Stimulated activated CD8-positive, alpha-beta memory T cell treated with anti-CD3 and anti-CD28 coated beads, Interleukin-2, amount 100 ng/mL, for 1 hour (primary cell): ENCODE data around the gene LCE6A.

ENCODE experiments used
- DNase-seq, 2 donors: peaks; one replicate each; pipeline ENCODE4 v3.0.0-alpha.2; 2020; ENCODE audit warnings: low read depth in 2 of 2

LCE6A gene, protein sequence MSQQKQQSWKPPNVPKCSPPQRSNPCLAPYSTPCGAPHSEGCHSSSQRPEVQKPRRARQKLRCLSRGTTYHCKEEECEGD

GRCh38 chr1:152842556-152842955 is at the start of gene LCE6A:
LCE6A (plus strand) TSS chr1:152842856; CDS start chr1:152843521, 665 bp downstream.
- no peak for DNase-seq

DNA sequence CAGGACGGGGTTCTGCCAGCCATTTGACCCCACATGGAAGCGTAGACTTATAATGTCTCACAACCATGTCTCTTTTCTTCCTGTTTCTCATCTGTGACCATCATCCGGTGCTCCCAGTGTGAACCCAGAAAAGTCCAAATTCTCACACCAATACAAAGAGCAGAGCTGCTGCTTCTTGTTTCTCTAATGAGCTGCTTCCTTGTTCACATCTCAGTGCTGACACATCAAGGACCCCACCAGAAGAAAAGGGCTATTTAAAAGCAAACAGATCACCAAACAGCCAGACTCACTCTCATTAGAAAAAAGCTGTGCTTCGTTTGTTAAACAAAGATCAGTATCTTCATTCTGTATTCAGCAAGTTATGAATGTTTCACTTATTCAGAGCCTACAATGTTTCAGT is 47.0 kb upstream of the LCE6A start:
- DNase-seq: no peak

DNA sequence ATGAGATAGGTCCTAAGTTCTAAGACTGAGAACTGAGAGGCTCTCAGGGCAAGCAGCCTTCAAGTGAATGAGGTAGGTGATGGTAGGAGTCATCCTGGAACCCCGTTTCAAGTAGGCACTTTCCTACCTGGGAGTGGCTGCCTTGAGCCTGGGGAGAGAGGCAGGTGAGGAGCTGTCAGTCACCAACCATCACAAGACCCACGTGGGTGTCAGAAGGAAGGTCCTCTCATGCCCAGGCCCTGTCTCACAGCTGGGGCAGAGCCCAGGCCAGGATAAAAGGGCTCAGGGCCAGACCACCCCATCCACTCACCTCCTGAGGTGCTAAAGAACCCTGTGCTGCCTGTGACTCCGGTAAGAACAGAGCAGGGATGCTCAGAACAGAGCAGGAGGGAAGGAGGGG is 46.2 kb upstream of the LCE6A start, which contains the start of gene LCE1D:
LCE1D (plus strand) TSS at position 301 of the 400 bp plus-strand sequence. CDS start 1,074 bp downstream, outside the sequence.
- DNase-seq: no peak

DNA sequence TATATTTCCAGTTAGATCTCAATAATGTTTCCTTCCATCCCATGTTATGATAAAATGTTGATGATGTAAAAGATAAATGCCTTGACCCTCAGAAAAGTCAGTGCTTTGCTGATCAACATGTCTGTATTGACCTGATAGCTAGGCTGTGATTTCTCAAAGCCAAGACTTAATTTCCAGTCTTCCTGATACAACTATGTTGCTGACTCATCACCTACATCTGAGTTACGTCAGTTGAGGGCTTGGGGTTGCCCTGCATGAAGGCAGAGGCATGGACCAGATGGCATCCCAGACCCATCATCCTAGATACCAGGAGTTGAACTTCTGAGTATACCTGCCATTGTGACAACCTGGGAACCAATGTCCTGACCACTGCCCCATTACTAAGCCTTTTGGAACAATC is 41.3 kb upstream of the LCE6A start:
- DNase-seq: no peak

- DNase-seq: no peak
These were observed 36.1 kb upstream of the LCE6A start, which contains the start of gene LCE1C for GRCh38 chr1:152806576-152806975. LCE1C (minus strand) TSS chr1:152806651; CDS start chr1:152805478, 1,173 bp downstream.

GRCh38 chr1:152811050-152811449 is 31.6 kb upstream of the LCE6A start:
- no peak for DNase-seq

DNA sequence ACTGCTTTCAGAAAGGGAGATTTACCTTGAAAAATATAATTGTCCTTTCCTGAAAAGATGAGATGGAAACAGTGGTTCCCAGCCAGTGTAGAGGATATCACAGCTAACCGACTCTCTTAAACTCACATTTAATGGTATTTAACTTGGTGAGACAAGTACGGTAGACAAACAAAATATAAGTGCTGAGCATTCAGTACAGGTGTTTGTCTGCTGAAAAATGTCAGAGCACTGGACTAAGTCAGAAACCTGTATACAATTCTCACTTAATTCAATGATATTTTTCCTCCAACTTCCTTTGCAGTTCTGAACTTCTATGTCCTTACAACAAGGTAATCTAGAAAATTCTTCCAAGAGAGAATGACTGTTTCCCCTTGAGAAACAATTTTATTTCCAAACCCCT is 31.0 kb upstream of the LCE6A start, which contains the start of gene LCE1B:
LCE1B (plus strand) TSS at position 301 of the 400 bp plus-strand sequence. CDS start 476 bp downstream, outside the sequence.
- no peak for DNase-seq

GRCh38 chr1:152817309-152817708 is 25.3 kb upstream of the LCE6A start:
- no peak for DNase-seq

DNA sequence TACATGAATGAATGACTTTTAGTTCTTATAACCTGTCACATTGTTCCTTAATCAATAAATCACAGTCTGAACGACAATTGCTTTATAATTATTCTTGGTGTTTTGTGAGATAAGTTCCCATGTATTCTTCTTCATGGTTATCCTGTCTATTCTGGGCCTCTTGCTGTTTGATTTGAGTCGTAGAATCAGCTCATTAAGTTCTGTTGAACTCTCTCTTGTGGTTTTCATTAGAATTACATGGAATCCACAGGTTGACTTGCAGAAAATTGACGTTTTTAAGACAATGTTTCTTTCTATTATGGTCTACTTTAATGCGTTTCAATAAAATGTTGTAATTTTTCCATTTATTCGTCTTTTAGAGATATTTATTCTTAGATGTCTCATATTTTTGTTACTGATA is 19.4 kb upstream of the LCE6A start:
- no peak for DNase-seq

DNA sequence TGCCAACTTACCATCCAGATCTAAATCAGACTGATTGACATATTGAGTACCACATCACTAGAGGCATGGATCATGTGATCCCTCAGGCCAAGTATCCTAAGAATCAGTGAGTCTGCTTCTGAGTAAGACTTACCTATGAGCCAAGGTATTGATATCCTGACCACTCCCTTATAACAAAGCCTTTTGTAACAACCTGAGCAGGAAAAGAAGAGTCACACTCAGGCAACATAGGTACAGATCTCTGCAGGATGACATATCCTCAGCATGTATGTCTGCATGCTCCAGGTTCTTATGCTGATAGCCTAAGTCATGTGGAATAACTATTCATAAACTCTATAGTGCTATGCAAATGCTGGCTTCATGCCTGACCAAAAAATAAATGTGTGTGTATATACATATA is 17.7 kb upstream of the LCE6A start:
- DNase-seq: no peak

- DNase-seq: no peak
These were observed 15.5 kb upstream of the LCE6A start, which contains the start of gene LCE1A for GRCh38 chr1:152827173-152827572. LCE1A (plus strand) TSS chr1:152827473; CDS start chr1:152827473, 0 bp downstream.

GRCh38 chr1:152836870-152837269 is 5.8 kb upstream of the LCE6A start:
- DNase-seq: no peak

DNA sequence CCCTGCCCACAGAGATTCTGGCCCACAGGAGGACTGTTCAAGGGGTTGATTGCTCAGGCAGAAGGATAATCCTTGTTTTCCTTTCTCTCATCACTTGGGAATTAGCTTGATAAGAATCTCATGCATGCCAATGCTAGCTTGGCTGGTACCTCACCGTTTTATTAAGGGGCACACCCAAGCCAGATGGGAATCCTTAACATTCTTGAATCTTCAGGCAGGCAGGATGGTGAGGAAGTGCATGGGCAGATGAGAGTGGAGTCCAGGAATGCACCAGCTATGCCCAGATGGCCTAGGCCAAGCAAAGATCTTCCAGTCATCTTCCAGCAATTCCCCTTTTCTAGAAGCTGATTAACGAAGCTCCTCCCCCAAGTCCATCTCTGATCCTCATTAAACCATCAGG is 13.0 kb downstream of the LCE6A start:
- no peak for DNase-seq

- DNase-seq: no peak
These were observed 15.4 kb downstream of the LCE6A start for GRCh38 chr1:152858062-152858461.

DNA sequence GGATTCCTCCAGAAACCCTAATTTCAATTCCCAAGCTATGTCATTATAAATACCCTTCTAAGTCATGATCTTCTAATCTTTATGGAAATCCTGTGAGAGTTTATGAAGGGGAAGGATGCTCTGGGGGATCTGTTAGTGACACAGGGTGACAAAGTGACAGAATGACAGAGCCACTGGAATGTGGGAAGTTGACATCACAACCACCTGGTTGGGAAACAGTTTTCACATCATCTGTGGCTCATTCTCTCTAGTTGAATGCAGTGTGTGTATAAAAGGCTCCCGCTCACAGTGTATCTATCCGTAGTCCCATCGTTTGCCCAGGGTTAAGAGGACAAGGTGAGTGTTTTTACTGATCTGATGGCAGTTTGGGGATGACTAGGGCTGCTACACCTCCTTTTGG is 17.0 kb downstream of the LCE6A start, which contains the start of gene LCE7A:
LCE7A (plus strand) TSS at position 301 of the 400 bp plus-strand sequence. CDS start 702 bp downstream, outside the sequence.
- DNase-seq: no peak

DNA sequence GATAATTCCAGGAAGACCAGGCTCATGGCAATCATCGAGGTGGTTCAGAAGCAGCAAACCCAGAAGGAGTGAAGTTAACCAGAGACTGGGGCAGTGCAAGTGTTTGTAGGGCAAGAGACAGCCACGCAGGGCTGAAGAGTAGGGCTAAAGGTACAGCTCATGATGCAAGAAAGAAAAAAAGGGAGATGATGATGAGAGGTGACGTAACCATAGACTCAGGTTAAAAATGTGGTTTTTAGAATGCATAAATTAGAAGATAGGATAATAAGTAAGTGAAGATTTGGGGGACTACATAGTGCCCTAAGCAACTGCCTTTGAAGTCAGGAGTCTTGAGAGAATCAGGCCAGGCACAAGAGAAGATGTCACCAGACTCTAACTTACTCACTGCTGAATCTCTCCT is 17.5 kb downstream of the LCE6A start:
- no peak for DNase-seq

GRCh38 chr1:152861374-152861773 is 18.7 kb downstream of the LCE6A start:
- no peak for DNase-seq

DNA sequence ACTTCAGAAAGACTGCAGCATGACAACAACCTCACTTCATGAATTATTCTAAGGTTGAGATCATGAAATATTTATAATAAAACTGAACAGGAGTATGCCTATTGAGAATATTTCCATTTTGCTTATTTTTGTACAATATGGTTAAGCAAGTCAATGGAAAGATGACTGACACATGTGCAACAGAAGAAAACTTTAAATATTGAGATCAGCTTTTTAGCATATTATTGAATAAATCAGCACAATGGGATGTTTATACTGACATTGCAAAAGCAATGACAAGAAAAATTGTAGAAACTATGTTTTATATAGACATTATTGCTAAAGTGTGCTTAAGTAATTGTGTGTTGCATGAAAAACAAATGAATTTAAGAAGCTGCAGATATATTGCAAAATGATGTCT is 21.8 kb downstream of the LCE6A start:
- DNase-seq: no peak

- DNase-seq: no peak
These were observed 23.7 kb downstream of the LCE6A start for GRCh38 chr1:152866321-152866720.

DNA sequence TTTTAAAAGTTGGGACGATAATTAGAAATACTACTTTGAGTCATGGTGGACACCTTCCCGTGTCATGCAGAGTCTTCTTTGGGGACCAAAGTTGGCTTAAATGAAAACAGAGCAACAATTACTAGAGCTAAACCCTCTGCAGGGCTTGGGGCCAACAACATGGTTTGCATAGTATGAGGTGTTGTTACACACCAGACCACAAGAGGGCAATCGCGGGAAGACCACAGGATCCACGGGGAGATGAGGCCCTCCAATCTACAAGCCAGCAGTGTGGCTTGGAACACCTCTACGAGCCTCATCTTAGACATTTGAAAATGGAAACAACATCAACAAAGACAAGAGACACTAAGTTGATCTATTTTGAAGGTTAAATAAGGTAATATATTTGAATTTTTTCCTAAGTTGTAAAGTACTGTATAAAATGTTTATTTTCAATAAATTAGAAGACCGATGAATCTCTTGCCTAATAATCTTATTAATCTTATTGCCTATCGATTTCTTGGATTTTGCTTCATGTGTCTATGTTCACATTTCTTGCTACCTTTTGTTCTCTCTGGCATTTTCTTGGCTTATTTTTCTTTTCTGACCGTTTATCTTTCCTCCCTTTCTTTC is 27.3 kb downstream of the LCE6A start:
- DNase-seq: peak; percentile 14 to 18

- no peak for DNase-seq
These were observed 28.4 kb downstream of the LCE6A start for GRCh38 chr1:152870831-152871730.

DNA sequence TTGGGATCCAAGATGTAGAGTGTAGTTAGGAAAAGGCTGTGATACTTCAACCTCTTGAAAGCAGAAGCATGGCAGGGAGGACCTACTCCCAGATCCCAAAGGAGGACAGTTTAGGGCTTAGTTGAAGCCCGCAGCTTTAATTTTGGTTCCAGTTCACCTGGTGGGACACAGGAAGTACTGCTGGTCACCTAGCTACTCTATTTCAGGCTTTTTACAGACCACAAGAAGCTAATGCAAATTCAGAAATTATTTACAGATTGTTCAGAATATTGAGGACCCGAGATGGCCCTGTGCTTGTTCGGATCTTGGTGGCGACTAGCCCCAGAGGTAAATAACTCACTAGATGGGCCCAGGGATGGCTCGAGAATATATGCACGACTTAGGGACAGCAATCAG is 29.1 kb downstream of the LCE6A start:
- DNase-seq: no peak
